GM21717 (cell line): ENCODE data around the gene TARS3.

ENCODE experiments used
- ATAC-seq: cut with Tn5 transposase; IDR thresholded peaks from one replicate; pipeline ENCODE4 v1.9.1; 2021; ENCODE audit warnings: mild to moderate bottlenecking, moderate library complexity; ENCODE audit not compliant: unreplicated experiment

The TARS3 gene

GRCh38 chr15:101625980-101626379 lies 98.3 kb downstream of the TARS3 start:
- ATAC-seq = no peak

- ATAC-seq = no peak
Observed at GRCh38 chr15:101625184-101625583, 99.1 kb downstream of the TARS3 start.

- no peak for ATAC-seq
Observed at GRCh38 chr15:101623367-101624304, 100.6 kb downstream of the TARS3 start.

GRCh38 chr15:101621961-101622360 lies 102.3 kb downstream of the TARS3 start:
- no peak for ATAC-seq

DNA sequence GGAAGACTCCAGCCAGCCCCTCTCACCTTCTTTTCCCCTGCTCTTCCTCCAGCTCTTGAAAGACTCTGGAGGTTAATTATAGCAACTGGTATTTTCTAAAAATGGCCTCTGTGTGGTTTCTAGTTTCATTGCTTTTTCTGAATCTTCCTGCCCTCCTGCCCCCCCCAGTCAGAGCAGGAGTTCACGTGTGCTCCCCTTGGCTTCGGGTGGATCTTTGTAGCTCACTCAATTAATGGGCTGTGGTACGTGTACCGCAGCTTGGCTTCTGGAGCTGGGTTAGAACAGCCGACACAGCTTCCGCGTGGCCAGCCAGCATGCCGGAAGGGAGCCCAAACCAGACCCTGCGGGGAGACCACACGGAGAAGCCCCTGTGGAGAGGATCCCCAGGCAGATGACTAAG lies 103.6 kb downstream of the TARS3 start:
- ATAC-seq = no peak

DNA sequence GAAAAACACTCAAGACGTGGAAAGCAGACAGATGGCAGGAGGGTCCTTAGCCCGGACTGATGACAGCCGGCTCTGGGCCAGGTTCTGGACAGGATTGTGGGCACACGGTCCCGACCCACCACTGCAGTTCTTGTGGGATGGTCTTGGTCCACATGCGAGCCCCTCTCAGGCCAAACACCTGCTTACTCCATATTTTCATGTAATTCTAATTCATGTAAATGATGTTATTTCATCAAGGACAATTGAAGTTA lies 104.7 kb downstream of the TARS3 start:
- no peak for ATAC-seq

DNA sequence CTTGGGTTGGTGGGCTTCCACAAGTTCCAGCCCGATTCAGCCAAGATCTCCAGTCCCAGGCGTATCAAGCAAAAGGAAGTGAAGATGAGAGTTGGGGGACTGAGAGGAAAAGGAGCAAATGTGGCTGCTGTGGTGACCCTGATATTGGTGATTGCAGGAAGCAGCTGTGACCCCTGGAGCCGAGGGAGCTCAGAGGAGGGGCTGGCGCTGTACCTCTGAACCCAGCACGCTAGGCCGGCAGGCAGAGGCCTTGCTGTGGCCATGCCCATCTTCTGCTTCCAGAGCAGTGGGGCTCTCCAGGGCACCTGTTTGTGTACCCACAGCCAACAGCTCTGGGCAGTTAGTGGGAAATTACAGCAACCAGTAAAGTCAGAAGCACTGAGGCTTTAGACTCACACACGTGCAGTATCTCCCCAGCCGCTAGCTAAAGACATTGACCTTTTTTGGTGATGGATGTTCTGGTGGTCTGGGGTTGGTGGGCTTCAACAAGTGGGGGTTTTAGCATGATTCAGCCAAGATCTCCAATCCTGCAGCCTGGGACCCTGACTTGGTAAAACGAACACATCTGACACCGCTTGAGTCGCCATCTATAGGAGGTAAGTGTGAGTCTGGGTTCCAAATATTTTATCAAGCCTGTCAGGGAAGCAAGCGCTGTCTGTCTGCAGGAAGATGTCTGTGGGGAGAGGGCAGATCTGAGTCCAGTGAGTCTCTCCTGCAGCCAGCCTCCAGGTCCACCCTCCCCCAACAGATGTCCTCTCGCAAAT lies 105.2 kb downstream of the TARS3 start:
- ATAC-seq = no peak

- no peak for ATAC-seq
Observed at GRCh38 chr15:101618076-101618475, 106.2 kb downstream of the TARS3 start.

DNA sequence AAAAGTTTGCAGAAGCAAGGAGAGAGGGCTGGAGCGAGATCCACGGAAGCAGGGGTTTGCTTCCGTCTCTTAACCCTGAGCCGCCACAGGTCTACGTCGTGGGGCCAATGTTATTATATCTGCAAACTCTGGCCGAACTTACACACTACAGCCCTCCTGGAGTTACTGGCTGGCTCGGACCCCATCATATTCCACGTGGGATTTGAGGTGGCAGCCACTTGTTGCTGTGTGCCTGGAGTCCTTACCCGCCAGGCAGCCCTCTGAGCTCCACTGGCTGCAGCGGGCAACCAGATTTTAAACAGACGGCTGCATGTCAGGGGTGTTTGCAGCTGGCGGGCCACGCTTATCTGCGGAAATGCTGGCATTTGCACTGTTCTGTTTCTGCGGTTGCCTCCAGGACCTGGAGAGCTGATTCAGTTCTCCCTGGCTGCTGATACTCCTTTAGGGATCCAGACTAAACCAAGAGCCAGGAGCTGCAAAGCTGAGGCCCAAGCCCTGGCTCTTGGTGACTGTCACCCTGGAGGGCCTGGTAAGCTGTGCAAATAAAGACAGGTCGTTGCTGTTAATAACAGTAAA lies 106.8 kb downstream of the TARS3 start:
- no peak for ATAC-seq

DNA sequence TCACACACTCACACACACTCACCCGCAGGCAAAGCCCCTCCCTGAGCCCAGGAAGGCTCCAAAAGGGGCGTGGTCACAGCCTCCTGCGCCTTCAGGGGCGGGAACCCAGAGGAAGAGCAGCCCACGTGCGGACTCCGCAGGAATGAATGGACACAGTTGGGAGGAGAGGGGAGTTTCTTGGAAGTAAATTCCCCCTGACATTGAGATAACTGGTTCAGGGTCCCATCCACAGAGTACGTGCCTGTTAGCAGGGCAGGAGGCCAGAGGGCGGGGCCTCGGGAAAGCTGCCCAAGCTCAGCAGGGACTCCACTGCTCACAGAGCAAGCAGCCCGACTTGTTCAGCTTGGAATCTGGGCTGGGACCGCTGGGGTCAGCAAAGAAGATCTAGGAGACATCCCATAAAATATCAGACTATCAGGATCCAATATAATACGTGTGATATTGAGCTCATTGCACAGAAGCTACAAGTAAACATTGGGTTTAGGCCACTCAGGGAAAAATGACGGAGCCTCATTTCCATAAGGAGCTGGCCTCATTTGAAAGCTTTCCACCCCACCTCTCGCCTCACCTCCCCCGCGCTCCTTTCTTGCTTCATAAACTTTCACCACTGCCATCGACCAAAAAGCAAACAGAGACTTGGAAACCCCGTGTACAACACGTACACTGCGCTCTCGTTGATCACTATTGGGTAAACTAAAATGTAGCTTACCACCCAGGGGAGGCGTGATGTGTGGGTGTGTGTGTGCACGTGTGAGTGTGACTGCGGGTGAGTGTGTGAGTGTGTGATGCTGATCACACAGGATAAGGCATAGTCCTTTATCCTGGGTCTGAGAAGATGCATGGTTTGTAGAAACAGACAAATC lies 108.1 kb downstream of the TARS3 start:
- ATAC-seq = no peak

- no peak for ATAC-seq
Observed at GRCh38 chr15:101615414-101615985, 108.8 kb downstream of the TARS3 start.

DNA sequence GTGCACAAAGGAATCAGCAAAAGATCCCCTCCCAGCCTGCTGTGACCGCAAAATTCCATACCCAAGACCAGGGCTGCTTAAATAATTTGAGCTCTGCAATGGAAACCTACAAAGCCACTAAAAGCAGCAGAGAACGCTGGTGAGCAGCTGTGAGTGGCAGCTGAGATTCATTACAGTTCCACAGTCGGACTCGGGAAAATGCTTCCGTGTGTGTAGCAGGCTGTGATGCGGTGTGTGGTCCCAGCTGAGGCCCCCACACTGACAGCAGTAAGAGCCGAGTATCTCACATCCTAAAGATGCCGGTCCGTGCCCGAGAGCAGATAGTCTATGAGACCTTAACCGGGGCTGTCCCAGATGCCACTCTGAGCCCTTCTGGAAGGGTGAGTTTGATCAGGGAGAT lies 109.5 kb downstream of the TARS3 start:
- no peak for ATAC-seq

GRCh38 chr15:101614001-101614585 lies 110.2 kb downstream of the TARS3 start:
- ATAC-seq = no peak

DNA sequence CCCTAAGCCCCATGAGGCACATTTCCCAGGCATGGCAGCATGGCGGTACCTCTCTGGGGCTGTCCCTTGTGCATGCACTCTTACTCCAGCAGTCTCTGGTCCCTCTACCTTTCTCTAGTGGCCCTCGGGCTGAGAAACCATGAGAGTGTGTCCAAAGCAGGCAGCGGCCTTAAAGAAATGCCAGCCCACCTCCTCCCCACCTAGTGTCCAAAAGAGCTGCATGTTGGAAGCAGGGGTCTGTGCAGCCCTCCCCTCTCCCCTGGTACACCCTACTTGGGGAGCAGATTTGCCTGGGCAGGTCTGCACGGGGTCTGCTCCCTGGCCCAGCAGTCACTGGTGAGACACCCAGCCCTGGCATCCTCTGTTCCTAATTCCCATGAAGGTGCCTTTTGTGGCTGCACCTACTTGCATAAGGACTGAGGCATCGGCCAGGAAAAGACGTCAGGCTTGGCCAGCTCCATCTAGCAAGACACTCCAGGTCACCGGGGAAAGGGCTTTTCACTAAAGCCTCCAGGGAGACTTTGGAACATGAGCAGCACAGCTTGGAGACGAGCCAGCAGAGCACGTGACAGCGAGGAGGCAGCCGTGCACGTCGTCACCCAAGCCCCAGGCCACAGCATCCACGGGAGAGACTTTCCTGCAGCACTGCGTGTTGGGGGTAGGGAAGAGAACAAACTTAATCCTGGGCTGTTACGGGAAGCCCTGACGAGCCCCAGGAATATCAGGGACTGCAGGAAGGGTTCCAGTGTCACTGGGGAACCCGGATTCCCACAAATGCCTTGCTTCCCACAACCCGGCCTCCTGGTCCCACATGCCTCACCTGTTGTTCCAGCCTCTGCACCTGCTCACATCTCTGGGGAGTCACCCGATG lies 110.9 kb downstream of the TARS3 start:
- no peak for ATAC-seq

GRCh38 chr15:101612676-101613075 lies 111.6 kb downstream of the TARS3 start:
- no peak for ATAC-seq

- no peak for ATAC-seq
Observed at GRCh38 chr15:101611580-101612299, 112.5 kb downstream of the TARS3 start.

GRCh38 chr15:101611007-101611406 lies 113.3 kb downstream of the TARS3 start:
- no peak for ATAC-seq

DNA sequence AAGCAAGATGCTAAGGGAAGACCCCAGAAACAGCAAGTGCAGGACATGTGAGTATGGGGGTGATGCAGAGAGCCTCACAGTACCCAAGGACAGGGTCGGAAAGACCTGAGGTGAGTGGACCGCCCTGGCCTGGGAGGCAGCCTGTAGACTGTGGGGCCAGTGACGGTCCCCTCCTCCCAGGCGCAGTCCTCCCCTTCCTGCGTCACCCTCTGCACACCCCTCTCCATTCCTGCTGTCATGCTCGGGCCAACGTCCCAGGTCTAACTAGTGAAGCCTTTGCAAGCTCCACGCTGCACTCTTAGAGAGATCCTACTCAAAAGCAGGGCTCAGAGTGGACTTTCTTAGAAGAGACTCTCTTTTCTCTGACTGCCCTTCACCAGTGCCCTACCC lies 113.7 kb downstream of the TARS3 start:
- ATAC-seq = no peak
